Measurements from ENCODE around the gene DNAJC6. TPM values are rescaled to one million over a fixed set of nuclear protein-coding genes. Genes with fewer than 3 reads are reported as not detected.

DNAJC6 gene
- total and polyA plus RNA-seq, 2 experiments from 2014 or later: 2.5 to 2.8 TPM

DNA sequence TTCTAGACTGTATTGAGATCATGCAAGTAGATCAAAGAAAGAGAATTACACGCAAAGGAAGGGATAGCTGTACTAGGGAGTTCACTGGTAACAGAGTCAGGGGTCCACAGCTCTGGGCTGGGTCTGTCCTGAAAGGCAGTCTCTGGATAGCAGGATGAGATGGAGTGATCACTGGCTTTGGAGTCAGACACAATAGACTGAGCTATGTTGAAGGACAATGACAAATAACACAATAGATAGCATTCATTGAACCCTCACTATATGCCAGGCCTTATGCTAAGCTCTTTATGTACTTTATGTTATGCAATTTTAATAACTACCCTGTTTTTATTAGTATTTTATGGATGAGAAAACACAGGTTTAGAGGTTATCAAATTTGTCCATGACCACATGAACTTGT lies 10.0 kb upstream of the DNAJC6 start:
- no peaks in the 10 kb centered on the region for H3K9me3 ChIP-seq (ENCODE audit: low read depth)
- no peaks in the 10 kb centered on the region for H4K20me1 ChIP-seq (ENCODE audit: insufficient read depth)
- no peak overlapping the region for H3K4me3 ChIP-seq
- no peak overlapping the region for H3K27ac ChIP-seq
- H3K9ac ChIP-seq: no peak overlapping the region
- no peaks in the 10 kb centered on the region for H3K4me1 ChIP-seq (ENCODE audit: insufficient read depth)
- in situ Hi-C loops (cut with MboI): no loop called here
- H3K9me2 ChIP-seq (ENCODE audit: insufficient read depth): no peaks in the 10 kb centered on the region
- H3K4me2 ChIP-seq (ENCODE audit: unreplicated experiment): no peak overlapping the region
- no peak for DNase-seq
- H3K27me3 ChIP-seq (replicated peaks; ENCODE audit: insufficient read depth): no peaks in the 10 kb centered on the region
- H3K79me2 ChIP-seq (ENCODE audit: insufficient read depth): no peaks in the 10 kb centered on the region
- WGBS, 2 experiments (ENCODE audit: low coverage in 1 of 2, low lambda C conversion rate in 2 of 2, missing lambda C conversion rate in 2 of 2): 0% methylated on average over 1 of the region's 1 CpG
- H3K36me3 ChIP-seq (ENCODE audit: low read depth): no peaks in the 10 kb centered on the region
- TF ChIP-seq EZH2 (IDR thresholded peaks at IDR 0.05; ENCODE audit: insufficient read depth, poor library complexity, severe bottlenecking) (no peak), EZH2phosphoT487 (IDR thresholded peaks at IDR 0.05; ENCODE audit: insufficient read depth, low read depth) (no peak)
- no peaks in the 10 kb centered on the region for H3F3A ChIP-seq (ENCODE audit: insufficient read depth)
- no peak overlapping the region for H2AFZ ChIP-seq

DNA sequence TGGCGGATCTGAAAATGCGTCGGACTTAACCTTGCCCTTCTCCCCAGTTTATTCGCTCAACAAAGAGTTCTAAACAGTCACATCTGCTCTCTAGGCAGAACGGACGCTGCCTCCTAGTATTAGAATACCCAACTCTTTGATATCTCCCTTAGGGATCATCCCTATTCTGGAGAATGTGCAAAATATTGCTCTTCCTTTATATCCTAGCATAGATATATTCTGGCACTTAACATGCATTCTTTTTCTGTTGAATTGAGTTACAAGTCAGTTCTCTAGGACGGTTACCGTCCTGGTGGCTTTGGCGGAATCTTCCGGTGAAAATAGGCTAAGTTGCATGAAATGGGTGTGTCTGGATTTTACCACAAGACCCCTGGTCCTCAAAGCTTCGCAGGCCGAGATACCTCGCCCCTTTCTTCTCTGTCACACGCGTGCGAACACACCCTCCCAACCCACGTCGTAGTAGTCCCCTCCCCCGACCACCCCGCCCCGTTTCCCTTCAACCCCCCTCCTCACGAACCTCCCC lies 501 bp upstream of the DNAJC6 start:
- TF ChIP-seq EZH2phosphoT487 (IDR thresholded peaks at IDR 0.05; ENCODE audit: insufficient read depth, low read depth) (no peak), EZH2 (IDR thresholded peaks at IDR 0.05; ENCODE audit: insufficient read depth, poor library complexity, severe bottlenecking) (no peak)
- H2AFZ ChIP-seq: peak overlapping the region; percentile 59; the same call in 1 of the 2 replicates
- no peaks in the 10 kb centered on the region for H3K36me3 ChIP-seq (ENCODE audit: low read depth)
- no peaks in the 10 kb centered on the region for H3K9me3 ChIP-seq (ENCODE audit: low read depth)
- WGBS, 2 experiments (ENCODE audit: low coverage in 1 of 2, low lambda C conversion rate in 2 of 2, missing lambda C conversion rate in 2 of 2): 17 to 33% methylated on average over 12 to 22 of the region's 22 CpGs
- H3K27me3 ChIP-seq (replicated peaks; ENCODE audit: insufficient read depth): no peaks in the 10 kb centered on the region
- no peak for DNase-seq
- no peaks in the 10 kb centered on the region for H3K9me2 ChIP-seq (ENCODE audit: insufficient read depth)
- no peak overlapping the region for H3K27ac ChIP-seq
- H3K4me2 ChIP-seq (ENCODE audit: unreplicated experiment): peak overlapping the region; percentile 92
- H4K20me1 ChIP-seq (ENCODE audit: insufficient read depth): no peaks in the 10 kb centered on the region
- H3K79me2 ChIP-seq (ENCODE audit: insufficient read depth): no peaks in the 10 kb centered on the region
- no peak overlapping the region for H3K9ac ChIP-seq
- H3K4me1 ChIP-seq (ENCODE audit: insufficient read depth): no peaks in the 10 kb centered on the region
- in situ Hi-C loops (cut with MboI): no loop called here
- H3K4me3 ChIP-seq: peak overlapping the region; percentile 85
- H3F3A ChIP-seq (ENCODE audit: insufficient read depth): 0 out of 2 replicates have a peak, but pooled peaks cover 4% of the 10 kb centered on the region

DNA sequence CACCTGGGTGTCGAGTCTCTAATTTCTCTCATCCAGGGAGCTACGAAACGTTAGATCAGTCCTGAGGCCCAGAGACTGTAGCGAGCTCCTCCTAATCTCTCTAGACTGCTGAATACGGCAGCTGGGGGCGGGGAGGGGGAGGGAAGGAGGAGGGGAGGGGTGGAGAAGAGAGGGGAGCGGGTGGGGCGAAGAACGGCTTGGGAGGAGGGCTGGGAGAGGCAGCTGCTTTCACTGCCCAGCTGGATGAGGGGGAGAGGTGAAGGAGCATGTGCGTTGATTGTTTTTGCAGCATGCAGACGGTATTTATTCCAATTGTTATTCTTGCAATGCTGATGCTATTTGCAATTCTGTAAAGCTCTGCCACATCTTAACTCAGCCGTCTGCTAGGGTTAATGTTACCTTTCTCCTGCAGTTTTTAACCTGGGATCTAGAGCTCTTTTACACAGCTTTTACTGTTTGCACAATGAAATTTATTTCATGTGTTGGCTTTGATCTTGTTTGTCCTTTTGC lies 790 bp downstream of the DNAJC6 start:
- H3K36me3 ChIP-seq (ENCODE audit: low read depth): no peaks in the 10 kb centered on the region
- DNase-seq: no peak
- no peaks in the 10 kb centered on the region for H4K20me1 ChIP-seq (ENCODE audit: insufficient read depth)
- H3K4me2 ChIP-seq (ENCODE audit: unreplicated experiment): peak overlapping the region; percentile 92
- no peak for TF ChIP-seq EZH2 (IDR thresholded peaks at IDR 0.05; ENCODE audit: insufficient read depth, poor library complexity, severe bottlenecking)
- TF ChIP-seq EZH2phosphoT487 (IDR thresholded peaks at IDR 0.05; ENCODE audit: insufficient read depth, low read depth): no peak
- H3K9me3 ChIP-seq (ENCODE audit: low read depth): no peaks in the 10 kb centered on the region
- in situ Hi-C loops (cut with MboI): no loop called here
- 3 to 5% methylated on average over 7 to 12 of the region's 12 CpGs for WGBS, 2 experiments (ENCODE audit: low coverage in 1 of 2, low lambda C conversion rate in 2 of 2, missing lambda C conversion rate in 2 of 2)
- no peaks in the 10 kb centered on the region for H3K79me2 ChIP-seq (ENCODE audit: insufficient read depth)
- no peak overlapping the region for H3K27ac ChIP-seq
- H3K9me2 ChIP-seq (ENCODE audit: insufficient read depth): no peaks in the 10 kb centered on the region
- no peaks in the 10 kb centered on the region for H3K27me3 ChIP-seq (replicated peaks; ENCODE audit: insufficient read depth)
- H2AFZ ChIP-seq: 0 out of 2 replicates have a peak overlapping the region, but pooled peaks have one; percentile 59
- no peak overlapping the region for H3K9ac ChIP-seq
- H3F3A ChIP-seq (ENCODE audit: insufficient read depth): 0 out of 2 replicates have a peak, but pooled peaks cover 4% of the 10 kb centered on the region
- no peaks in the 10 kb centered on the region for H3K4me1 ChIP-seq (ENCODE audit: insufficient read depth)
- peak overlapping the region; percentile 85 for H3K4me3 ChIP-seq

DNA sequence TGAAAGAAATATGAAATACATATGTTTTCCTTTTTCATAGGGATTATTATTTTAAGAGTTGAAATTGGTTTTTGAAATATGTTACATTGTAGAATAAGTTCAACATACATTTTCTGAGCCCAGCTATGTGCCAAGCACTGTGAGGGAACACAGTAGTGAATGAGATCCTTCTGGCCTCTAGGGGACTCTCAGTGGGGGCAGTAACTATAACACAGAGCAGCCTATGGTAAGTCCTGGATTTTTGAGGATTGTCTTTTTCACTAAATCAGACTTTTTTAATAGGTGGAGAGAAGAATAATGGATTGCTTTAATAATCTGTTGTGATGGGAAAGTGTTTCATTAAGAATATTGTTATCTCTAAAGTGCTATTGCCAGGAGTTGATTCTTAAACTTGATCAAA lies 2.4 kb downstream of the DNAJC6 start:
- TF ChIP-seq EZH2 (IDR thresholded peaks at IDR 0.05; ENCODE audit: insufficient read depth, poor library complexity, severe bottlenecking): no peak
- no peak for TF ChIP-seq EZH2phosphoT487 (IDR thresholded peaks at IDR 0.05; ENCODE audit: insufficient read depth, low read depth)
- Histone ChIP-seq H3K4me3 (no peak overlapping the region), H2AFZ (no peak overlapping the region), H3K27ac (no peak overlapping the region), H3K36me3 (ENCODE audit: low read depth) (no peaks in the 10 kb centered on the region), H4K20me1 (ENCODE audit: insufficient read depth) (no peaks in the 10 kb centered on the region), H3K4me2 (ENCODE audit: unreplicated experiment) (no peak overlapping the region), H3K9ac (no peak overlapping the region), H3K4me1 (ENCODE audit: insufficient read depth) (no peaks in the 10 kb centered on the region), H3K27me3 (replicated peaks; ENCODE audit: insufficient read depth) (no peaks in the 10 kb centered on the region), H3K9me2 (ENCODE audit: insufficient read depth) (no peaks in the 10 kb centered on the region), H3K9me3 (ENCODE audit: low read depth) (no peaks in the 10 kb centered on the region), H3K79me2 (ENCODE audit: insufficient read depth) (no peaks in the 10 kb centered on the region), H3F3A (ENCODE audit: insufficient read depth) (0 out of 2 replicates have a peak, but pooled peaks cover 4% of the 10 kb centered on the region)
- in situ Hi-C loops (cut with MboI): no loop called here
- no peak for DNase-seq
